IMR-90 (cell line): ENCODE measurements around the gene ARRB1. TPM values are rescaled to one million over a fixed set of nuclear protein-coding genes. Genes with fewer than 3 reads are reported as not detected.
A peak's percentile ranks its signal among the peaks of the same experiment; 100 is the strongest.

Source experiments
- ATAC-seq: fragments of 200-7000 bp; cut with Tn5 transposase; 2 replicates; pipeline ENCODE4 v1.9.1; 2020; ENCODE audit warnings: low read depth, mild to moderate bottlenecking, moderate library complexity
- BruUV-seq: library from RNA; stranded (reverse); fragments of 400-500 nt; replicated peaks from 2 replicates; lab custom pipeline; 2021; lab: Mats Ljungman, UMichigan
- CTCF ChIA-PET: fragments of 300-600 bp; formaldehyde crosslinking; extraction: SDS; loops from one replicate; lab custom pipeline; 2021; ENCODE audit warnings: antibody characterized with exemption; lab: Yijun Ruan, JAX
- POLR2A ChIA-PET: fragments of 300-600 bp; sonication (Branson Sonifier 250); formaldehyde crosslinking; loops from one replicate; lab custom pipeline; 2022; ENCODE audit warnings: antibody characterized with exemption; ENCODE audit not compliant: unreplicated experiment; lab: Charles Lee
- DNase-seq: peaks from one replicate; pipeline ENCODE4 v3.0.0; 2013
- H2AFZ ChIP-seq: replicated peaks from 2 replicates; pipeline ENCODE3; 2013; ENCODE audit warnings: low read length, mild to moderate bottlenecking; ENCODE audit not compliant: poor library complexity
- H2AK5ac ChIP-seq: 2 replicates; pipeline ENCODE4 v1.6.1; 2013; ENCODE audit warnings: low read depth, low read length, inconsistent platforms
- H2AK9ac ChIP-seq: replicated peaks from 2 replicates; pipeline ENCODE3; 2013; ENCODE audit warnings: mild to moderate bottlenecking, low read depth, low read length, moderate library complexity; ENCODE audit not compliant: poor library complexity
- H2BK120ac ChIP-seq: 2 replicates; pipeline ENCODE4 v1.6.1; 2013; ENCODE audit warnings: low read depth, low read length, inconsistent platforms
- H2BK15ac ChIP-seq: 3 replicates; pipeline ENCODE4 v1.6.1; 2013; ENCODE audit warnings: low read depth, low read length, inconsistent platforms
- H2BK20ac ChIP-seq: 2 replicates; pipeline ENCODE4 v1.6.1; 2013; ENCODE audit warnings: low read depth, mild to moderate bottlenecking, inconsistent platforms, low read length, moderate library complexity
- H2BK5ac ChIP-seq: 2 replicates; pipeline ENCODE4 v1.6.1; 2013; ENCODE audit warnings: mild to moderate bottlenecking, low read depth, low read length, inconsistent platforms; ENCODE audit not compliant: poor library complexity, severe bottlenecking
- H3K14ac ChIP-seq: replicated peaks from 2 replicates; pipeline ENCODE4 v1.6.1; 2013; ENCODE audit warnings: low read depth, low read length, inconsistent platforms
- H3K18ac ChIP-seq: 2 replicates; pipeline ENCODE4 v1.6.1; 2013; ENCODE audit warnings: low read depth, low read length, control low read depth
- H3K23ac ChIP-seq: 2 replicates; pipeline ENCODE4 v1.6.1; 2013; ENCODE audit warnings: low read depth, low read length, inconsistent platforms
- H3K27ac ChIP-seq: 2 replicates; pipeline ENCODE4 v1.5.1; 2013; ENCODE audit warnings: mild to moderate bottlenecking, control low read depth, low read length; ENCODE audit not compliant: insufficient read depth
- H3K27me3 ChIP-seq: 2 replicates; pipeline ENCODE4 v1.6.1; 2013; ENCODE audit warnings: low read length; ENCODE audit not compliant: control insufficient read depth, insufficient read depth
- H3K36me3 ChIP-seq: 2 replicates; pipeline ENCODE4 v1.6.1; 2013; ENCODE audit warnings: low read length, mixed read lengths; ENCODE audit not compliant: control insufficient read depth, insufficient read depth
- H3K4ac ChIP-seq: 2 replicates; pipeline ENCODE4 v1.6.1; 2013; ENCODE audit warnings: low read depth, low read length, inconsistent platforms
- H3K4me1 ChIP-seq: 2 replicates; pipeline ENCODE4 v1.6.1; 2013; ENCODE audit warnings: low read length, mixed read lengths; ENCODE audit not compliant: control insufficient read depth, insufficient read depth
- H3K4me2 ChIP-seq: 2 replicates; pipeline ENCODE4 v1.6.1; 2013; ENCODE audit warnings: low read depth, mild to moderate bottlenecking, control low read depth, low read length, moderate library complexity
- H3K4me3 ChIP-seq: 2 replicates; pipeline ENCODE4 v1.5.1; 2013; ENCODE audit warnings: low read depth, mild to moderate bottlenecking, control low read depth, low read length, moderate library complexity; ENCODE audit not compliant: insufficient read depth
- H3K56ac ChIP-seq: 2 replicates; pipeline ENCODE4 v1.6.1; 2013; ENCODE audit warnings: low read length, inconsistent platforms; ENCODE audit not compliant: insufficient read depth; ENCODE audit errors: extremely low read depth
- H3K79me1 ChIP-seq, 2 experiments: 2 replicates each; pipeline ENCODE4 v1.6.1; 2013; ENCODE audit warnings: low read length in 2 of 2, inconsistent platforms in 1 of 2, low read depth in 1 of 2
- H3K9ac ChIP-seq: 2 replicates; pipeline ENCODE4 v1.6.1; 2013; ENCODE audit warnings: low read depth, low read length, control low read depth
- H3K9me1 ChIP-seq: 2 replicates; pipeline ENCODE4 v1.6.1; 2013; ENCODE audit warnings: low read length, inconsistent platforms; ENCODE audit not compliant: insufficient read depth
- H3K9me3 ChIP-seq: 2 replicates; pipeline ENCODE4 v1.6.1; 2013; ENCODE audit warnings: low read length; ENCODE audit not compliant: control insufficient read depth, insufficient read depth
- H4K20me1 ChIP-seq: 2 replicates; pipeline ENCODE4 v1.6.1; 2013; ENCODE audit warnings: low read length, inconsistent platforms; ENCODE audit not compliant: insufficient read depth
- H4K5ac ChIP-seq: 2 replicates; pipeline ENCODE4 v1.6.1; 2013; ENCODE audit warnings: mild to moderate bottlenecking, low read depth, low read length, control low read depth
- H4K8ac ChIP-seq, 2 experiments: 2 replicates each; pipeline ENCODE4 v1.6.1; 2013; ENCODE audit warnings: low read depth in 2 of 2, low read length in 2 of 2, control low read depth in 1 of 2, inconsistent platforms in 1 of 2
- H4K91ac ChIP-seq: 2 replicates; pipeline ENCODE4 v1.6.1; 2013; ENCODE audit warnings: low read depth, low read length, inconsistent platforms; ENCODE audit not compliant: insufficient read depth
- BHLHE40 ChIP-seq: fragments of 150-350 bp; IDR thresholded peaks from 2 replicates; pipeline ENCODE4 v1.6.1; 2016; ENCODE audit warnings: mild to moderate bottlenecking, low read depth, low read length
- FOS ChIP-seq: fragments of 150-350 bp; IDR thresholded peaks from 2 replicates; pipeline ENCODE4 v1.6.1; 2016; ENCODE audit warnings: low read depth, low read length
- MAZ ChIP-seq: IDR thresholded peaks from 2 replicates; pipeline ENCODE4 v1.6.1; 2012; ENCODE audit warnings: low read depth, mild to moderate bottlenecking, low read length, improper control_type of control experiment, moderate library complexity, borderline replicate concordance
- NFE2L2 ChIP-seq: fragments of 150-350 bp; IDR thresholded peaks from 2 replicates; pipeline ENCODE4 v1.6.1; 2016; ENCODE audit warnings: low read depth, mild to moderate bottlenecking, low read length
- POLR2A ChIP-seq: IDR thresholded peaks from 2 replicates; pipeline ENCODE4 v1.6.1; 2012; ENCODE audit warnings: mild to moderate bottlenecking, low read depth, low read length
- RAD21 ChIP-seq: IDR thresholded peaks from 2 replicates; pipeline ENCODE4 v1.6.1; 2012; ENCODE audit warnings: low read length, improper control_type of control experiment
- RFX5 ChIP-seq: IDR thresholded peaks from 2 replicates; pipeline ENCODE4 v1.8.0; 2012; ENCODE audit warnings: low read depth, mild to moderate bottlenecking, low read length, moderate library complexity
- SMC3 ChIP-seq: fragments of 150-350 bp; IDR thresholded peaks from 2 replicates; pipeline ENCODE4 v1.6.1; 2016; ENCODE audit warnings: low read depth, mild to moderate bottlenecking, antibody characterized with exemption, low read length, moderate library complexity
- USF2 ChIP-seq: fragments of 150-350 bp; IDR thresholded peaks from 2 replicates; pipeline ENCODE4 v1.6.1; 2017; ENCODE audit warnings: mild to moderate bottlenecking, antibody characterized with exemption, low read length, low read depth
- WGBS, 2 experiments: methylation state at CpG; one replicate each; pipeline versions ENCODE4 v1.1.5 to v1.1.7; 2013; ENCODE audit warnings: missing lambda C conversion rate in 2 of 2; ENCODE audit not compliant: insufficient read length in 1 of 2; ENCODE audit errors: extremely low coverage in 2 of 2; 5-methylcytosine and 5-hydroxymethylcytosine counted together
- dilution Hi-C: fragments of 300-500 bp; cut with HindIII; formaldehyde crosslinking; loops from one replicate; pipeline ENCODE4 v1.14.3; 2018; ENCODE audit warnings: low sequenced_read_pairs; ENCODE audit not compliant: unreplicated experiment
- in situ Hi-C: fragments of 300-500 bp; cut with MboI; formaldehyde crosslinking; loops from 3 replicates; pipeline ENCODE4 v1.14.3; 2019; ENCODE audit warnings: low sequenced_read_pairs, inconsistent platforms, mixed read lengths
- intact Hi-C: fragments of 100-400 bp; cut with micrococcal nuclease; formaldehyde crosslinking; loops from 2 replicates; pipeline ENCODE4 v1.10.0; 2022
- polyA plus RNA-seq, 3 experiments: library from polyadenylated mRNA; depleted of rRNA; stranded (reverse); fragments of >200 nt; gene quantifications; 2 replicates each; pipeline ENCODE4 v1.2.3, GENCODE V29; 2012; ENCODE audit warnings: low replicate concordance in 1 of 3
- total RNA-seq: library from RNA; depleted of rRNA; stranded (reverse); fragments of >200 nt; gene quantifications from 2 replicates; pipeline ENCODE4 v1.2.3, GENCODE V29; 2012

ARRB1 gene
- total and polyA plus RNA-seq, 2 of the 4 experiments (the other 2 are of a cell fraction): 11.0 to 17.4 TPM

- Histone ChIP-seq H2AFZ (peak overlapping the region; percentile 96), H2AK5ac (peak overlapping the region; percentile 56), H2BK20ac (no peak overlapping the region), H3K4me3 (peak overlapping the region; percentile 68), H3K27ac (peak overlapping the region; percentile 43), H3K9ac (peak overlapping the region; percentile 65), H3K9me3 (no peaks in the 10 kb centered on the region), H3K14ac (peak overlapping the region; percentile 76), H3K36me3 (no peaks in the 10 kb centered on the region), H3K18ac (peak overlapping the region; percentile 65; the same call in 1 of the 2 replicates), H2BK5ac (peak overlapping the region; percentile 57), H3K4me2 (peak overlapping the region; percentile 92), H3K79me1 (peaks cover 0 to 22% of the 10 kb centered on the region in 2 experiments; a peak in 2 of 4 replicates), H3K4ac (peak overlapping the region; percentile 82), H4K91ac (0 out of 2 replicates have a peak overlapping the region, but pooled peaks have one; percentile 6), H3K56ac (no peak overlapping the region; the same call in 1 of the 2 replicates), H4K5ac (peak overlapping the region; percentile 47), H3K23ac (no peak overlapping the region), H3K27me3 (peaks cover 5% of the 10 kb centered on the region), H3K4me1 (peaks cover 37% of the 10 kb centered on the region), H4K8ac (peak overlapping the region; percentile 18 to 87; a peak in 3 of 4 replicates), H2AK9ac (peak overlapping the region; percentile 93), H4K20me1 (peaks cover 17% of the 10 kb centered on the region), H3K9me1 (peaks cover 25% of the 10 kb centered on the region), H2BK15ac (peak overlapping the region; percentile 48; the same call in 1 of the 3 replicates), H2BK120ac (0 out of 2 replicates have a peak overlapping the region, but pooled peaks have one; percentile 16)
- TF ChIP-seq SMC3 (no peak), RFX5 (no peak), BHLHE40 (peak; percentile 31; the same call in 1 of the 2 replicates), RAD21 (no peak), FOS (no peak), MAZ (peak; percentile 50; the same call in 1 of the 2 replicates), NFE2L2 (no peak), POLR2A (0 out of 2 replicates have a peak, but pooled peaks have one; percentile 4), USF2 (no peak)
- WGBS, 2 experiments: 7% methylated on average over 18 of the region's 64 CpGs; no CpG with 5 or more reads in 1 of the 2 experiments
- DNase-seq: no peak
- dilution Hi-C loops: no loop called here
- ChIA-PET POLR2A (no interaction called here), CTCF (interaction anchor here (1.0 kb wide), 1 partner anchor 10 kb away, joined by 4 read pairs; no protein-coding TSS in a partner anchor)
- intact Hi-C loops: no loop called here
- no TSS peak for BruUV-seq
- ATAC-seq: peak; percentile 10; the same call in 1 of the 2 replicates
- in situ Hi-C loops: no loop called here
Measured at GRCh38 chr11:75351791-75352587, 528 bp upstream of the ARRB1 start.
